Measurements from ENCODE around the gene SLC12A4.
A peak's percentile ranks its signal among the peaks of the same experiment; 100 is the strongest.
"Not testable (repeated sequence)": the region's sequence is repeated elsewhere in the genome, so short reads cannot be mapped to it uniquely, and the experiment has no call there.

Gene SLC12A4

GRCh38 chr16:67987460-67988160 is 19.2 kb upstream of the SLC12A4 start:
- no peak for DNase-seq

GRCh38 chr16:67986949-67987348 is 18.5 kb upstream of the SLC12A4 start:
- no peak for DNase-seq

DNA sequence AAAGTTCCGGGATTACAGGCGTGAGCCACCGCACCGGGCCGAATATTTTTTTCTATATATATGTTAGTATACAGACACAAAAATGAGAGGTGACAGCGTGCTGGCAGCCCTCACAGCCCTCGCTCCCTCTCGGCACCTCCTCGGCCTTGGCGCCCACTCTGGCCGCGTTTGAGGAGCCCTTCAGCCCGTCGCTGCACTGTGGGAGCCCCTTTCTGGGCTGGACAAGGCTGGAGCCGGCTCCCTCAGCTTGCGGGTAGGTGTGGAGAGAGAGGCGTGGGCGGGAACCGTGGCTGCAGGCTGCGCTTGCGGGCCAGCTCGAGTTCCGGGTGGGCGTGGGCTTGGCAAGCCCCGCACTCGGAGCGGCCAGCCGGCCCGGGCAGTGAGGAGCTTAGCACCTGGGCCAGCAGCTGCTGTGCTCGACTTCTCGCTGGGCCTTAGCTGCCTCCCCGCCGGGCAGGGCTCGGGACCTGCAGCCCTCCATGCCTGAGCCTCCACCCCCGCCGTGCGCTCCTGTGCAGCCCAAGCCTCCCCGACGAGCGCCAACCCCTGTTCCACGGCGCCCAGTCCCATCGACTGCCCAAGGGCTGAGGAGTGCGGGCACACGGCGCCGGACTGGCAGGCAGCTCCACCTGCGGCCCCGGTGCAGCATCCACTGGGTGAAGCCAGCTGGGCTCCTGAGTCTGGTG is 13.7 kb upstream of the SLC12A4 start:
- no peak for DNase-seq

GRCh38 chr16:67979955-67980678 is 11.7 kb upstream of the SLC12A4 start, which contains the start of gene DPEP3:
Gene DPEP3 (minus strand): TSS chr16:67980499. CDS start chr16:67980380, 119 bp downstream.
- DNase-seq: no peak

GRCh38 chr16:67977469-67978227 is 9.2 kb upstream of the SLC12A4 start:
- DNase-seq: no peak

- DNase-seq: no peak
Observed at GRCh38 chr16:67977005-67977404, 8.6 kb upstream of the SLC12A4 start.

- no peak for DNase-seq
Observed at GRCh38 chr16:67976205-67976604, 7.8 kb upstream of the SLC12A4 start.

DNA sequence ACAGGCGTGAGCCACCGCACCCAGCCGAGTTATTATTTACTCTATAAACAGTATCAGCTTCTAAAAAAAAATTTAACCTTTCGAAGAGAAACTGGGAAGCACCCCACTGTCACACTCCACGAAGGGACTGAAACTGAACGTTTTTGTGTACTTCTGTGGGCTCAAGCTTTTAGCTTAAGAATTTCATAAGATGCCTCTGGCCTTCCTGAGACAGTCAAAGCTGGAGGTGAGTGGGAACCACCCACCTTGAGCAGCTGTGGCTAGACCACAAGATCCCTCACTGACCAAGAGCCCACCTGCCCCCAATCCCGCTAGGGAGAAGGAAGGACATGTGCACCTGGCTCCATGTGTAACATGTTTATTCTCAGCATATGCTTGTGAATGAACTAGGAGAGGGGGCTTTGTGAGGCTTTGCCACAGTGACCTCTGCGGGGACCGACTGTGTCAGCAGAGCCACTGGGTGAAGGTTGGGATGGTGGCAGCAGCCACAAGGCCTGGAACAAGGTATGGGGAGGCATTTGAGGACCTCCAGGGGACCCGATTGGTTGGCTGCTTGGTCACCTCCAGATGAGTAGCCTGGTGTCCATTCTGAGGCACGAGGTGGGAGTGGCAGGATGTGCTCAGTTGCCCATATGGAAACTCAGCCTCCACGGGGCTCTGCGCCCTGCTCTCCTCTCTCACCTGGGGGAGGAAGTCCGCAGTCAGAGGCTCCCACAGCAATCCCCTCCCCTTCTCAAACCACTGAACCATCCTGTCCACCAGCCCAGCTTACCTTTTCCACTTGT is 7.1 kb upstream of the SLC12A4 start:
- DNase-seq: no peak

DNA sequence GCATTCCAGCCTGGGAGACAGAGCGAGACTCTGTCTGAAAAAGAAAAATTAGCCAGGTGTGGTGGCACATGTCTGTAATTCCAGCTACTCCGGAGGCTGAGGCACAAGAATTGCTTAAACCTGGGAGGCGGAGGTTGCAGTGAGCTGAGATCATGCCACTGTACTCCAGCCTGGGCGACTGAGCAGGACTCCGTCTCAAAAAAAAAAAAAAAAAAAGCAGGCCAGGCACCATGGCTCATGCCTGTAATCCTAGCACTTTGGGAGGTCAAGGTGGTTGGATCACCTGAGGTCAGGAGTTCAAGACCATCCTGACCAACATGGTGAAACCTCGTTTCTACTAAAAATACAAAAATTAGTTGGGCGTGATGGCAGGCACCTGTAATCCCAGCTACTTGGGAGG is 3.8 kb upstream of the SLC12A4 start:
- DNase-seq: not testable (repeated sequence)

GRCh38 chr16:67971111-67971510 is 2.7 kb upstream of the SLC12A4 start:
- no peak for DNase-seq

- DNase-seq: no peak
Observed at GRCh38 chr16:67969254-67970039, 1.0 kb upstream of the SLC12A4 start.

GRCh38 chr16:67967958-67968399 is 458 bp downstream of the SLC12A4 start:
- DNase-seq: peak; percentile 47

DNA sequence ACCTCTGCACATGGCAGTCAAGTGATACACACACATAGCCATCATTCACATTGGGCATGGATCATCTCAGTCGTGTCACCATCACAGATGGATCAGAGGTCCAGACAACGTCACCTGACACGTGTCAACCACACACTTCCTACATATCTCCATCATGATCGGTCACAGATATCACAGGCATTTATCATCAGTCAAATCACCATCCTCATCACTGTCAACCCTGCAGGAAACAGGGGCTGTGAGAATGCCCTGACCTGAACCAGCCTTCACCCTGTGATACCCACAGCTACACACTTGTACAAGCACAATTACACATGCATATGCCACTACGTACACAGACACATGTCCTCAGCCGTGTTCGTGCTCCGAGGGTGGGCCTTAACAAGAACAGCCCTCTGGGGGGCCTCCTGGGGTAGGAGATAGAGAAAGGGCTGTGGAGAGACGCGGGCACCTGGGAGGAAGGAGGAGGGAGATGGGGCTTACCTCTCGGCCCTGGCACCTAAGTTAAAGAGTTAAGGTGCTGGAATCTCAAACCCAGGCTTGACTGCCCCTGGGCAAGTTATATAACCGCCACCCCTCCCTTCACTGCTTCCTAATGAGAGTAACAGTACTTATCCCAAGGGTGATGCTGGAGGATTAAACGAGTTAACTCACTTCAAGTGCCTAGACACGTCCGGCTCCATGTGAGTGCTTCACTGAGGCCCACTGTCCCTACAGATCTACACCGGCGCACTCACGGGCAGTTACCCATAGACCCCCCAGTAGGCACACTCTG is 1.1 kb downstream of the SLC12A4 start:
- DNase-seq: peak; percentile 60

- no peak for DNase-seq
Observed at GRCh38 chr16:67966549-67967182, 1.8 kb downstream of the SLC12A4 start.

DNA sequence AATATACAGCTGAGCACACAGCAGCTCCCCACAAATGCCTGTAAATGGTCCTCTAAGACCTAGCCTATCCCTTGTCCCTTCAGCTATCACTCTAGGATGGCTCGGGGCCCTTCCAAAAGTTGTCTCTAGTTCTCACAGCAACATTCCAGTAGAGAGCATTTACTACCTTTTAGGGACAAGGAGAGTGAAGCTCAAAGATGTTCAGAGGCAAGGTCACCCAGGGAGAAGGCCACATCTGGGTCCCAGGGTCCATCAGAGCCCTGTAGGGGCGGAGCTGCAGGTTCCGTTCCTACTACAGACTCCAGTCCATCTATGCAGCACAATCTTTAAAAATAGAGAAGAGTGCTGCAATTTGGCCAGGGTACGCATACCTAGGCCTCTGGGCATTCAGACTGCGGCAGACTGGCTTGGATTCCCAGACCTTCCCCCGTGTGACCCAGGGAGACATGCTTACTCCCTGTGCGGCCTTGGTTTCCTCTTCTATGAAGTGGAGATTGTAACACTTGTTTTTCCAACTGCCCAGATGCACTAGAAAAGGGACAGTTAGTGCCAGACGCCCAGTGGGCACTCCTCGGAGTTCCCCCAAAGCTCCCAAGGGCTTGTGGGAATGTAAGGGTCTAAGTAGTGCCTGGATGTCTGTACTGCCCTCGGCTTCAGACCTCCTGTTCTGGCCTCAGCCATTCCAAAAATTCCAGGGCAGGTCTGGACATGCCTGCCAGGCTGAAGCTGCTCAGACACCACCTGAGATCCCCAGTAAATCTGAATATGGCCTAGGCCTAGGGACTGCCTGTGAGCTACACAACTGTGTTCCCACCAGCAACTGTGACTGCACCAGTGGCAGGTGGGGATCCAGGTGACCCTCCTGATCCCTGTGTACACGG is 2.5 kb downstream of the SLC12A4 start:
- no peak for DNase-seq

GRCh38 chr16:67964477-67965131 is 3.8 kb downstream of the SLC12A4 start:
- DNase-seq: no peak

- DNase-seq: no peak
Observed at GRCh38 chr16:67963662-67964321, 4.6 kb downstream of the SLC12A4 start.

DNA sequence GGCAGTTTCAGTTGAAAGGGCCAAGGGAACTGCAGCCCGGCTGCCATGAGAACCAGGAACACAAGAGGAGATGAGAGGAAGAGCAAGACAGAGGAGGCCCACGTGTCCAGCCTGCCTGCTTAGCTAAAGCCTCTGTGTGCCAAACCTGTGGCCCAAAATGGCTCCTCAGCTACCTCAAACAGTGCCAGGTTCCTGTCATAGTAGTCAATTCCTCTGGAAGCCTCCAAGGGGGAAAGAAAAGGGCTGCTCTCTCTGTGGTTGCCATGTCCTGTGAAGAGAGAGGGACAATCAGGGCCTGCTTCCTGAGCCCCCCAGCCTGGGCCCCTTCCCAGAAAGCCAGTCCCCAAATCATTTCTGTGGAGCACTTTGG is 5.2 kb downstream of the SLC12A4 start:
- DNase-seq: no peak

All from activated CD4-positive, alpha-beta T cell treated with anti-CD3 and anti-CD28 coated beads, Interleukin-2, Interleukin-6, amounts not matched to agents 100 ng/mL and 50 ng/mL, durations not matched to agents 16 hours and 8 hours (primary cell).